Right lung (tissue), 5 donors: Measurements from ENCODE around the gene ALOX12. TPM values are rescaled to one million over a fixed set of nuclear protein-coding genes. Genes with fewer than 3 reads are reported as not detected.
"Not testable (repeated sequence)": the region's sequence is repeated elsewhere in the genome, so short reads cannot be mapped to it uniquely, and the experiment has no call there.

Source experiments
- DNase-seq, 2 donors: peaks; one replicate each; pipeline ENCODE4 v3.0.0-alpha.2; 2013
- polyA plus RNA-seq, 5 donors: library from polyadenylated mRNA; unstranded; fragments of 120-200 nt; gene quantifications; one replicate each; pipeline versions ENCODE4 v1.2.1 to v1.2.3, GENCODE V29; 2013; ENCODE audit warnings: inconsistent platforms in 1 of 5, low replicate concordance in 1 of 5; ENCODE audit not compliant: insufficient read length in 5 of 5, insufficient read depth in 1 of 5

Gene ALOX12
- polyA plus RNA-seq, 5 donors, result 2.4 to 4.3 (median 3.9) TPM

DNA sequence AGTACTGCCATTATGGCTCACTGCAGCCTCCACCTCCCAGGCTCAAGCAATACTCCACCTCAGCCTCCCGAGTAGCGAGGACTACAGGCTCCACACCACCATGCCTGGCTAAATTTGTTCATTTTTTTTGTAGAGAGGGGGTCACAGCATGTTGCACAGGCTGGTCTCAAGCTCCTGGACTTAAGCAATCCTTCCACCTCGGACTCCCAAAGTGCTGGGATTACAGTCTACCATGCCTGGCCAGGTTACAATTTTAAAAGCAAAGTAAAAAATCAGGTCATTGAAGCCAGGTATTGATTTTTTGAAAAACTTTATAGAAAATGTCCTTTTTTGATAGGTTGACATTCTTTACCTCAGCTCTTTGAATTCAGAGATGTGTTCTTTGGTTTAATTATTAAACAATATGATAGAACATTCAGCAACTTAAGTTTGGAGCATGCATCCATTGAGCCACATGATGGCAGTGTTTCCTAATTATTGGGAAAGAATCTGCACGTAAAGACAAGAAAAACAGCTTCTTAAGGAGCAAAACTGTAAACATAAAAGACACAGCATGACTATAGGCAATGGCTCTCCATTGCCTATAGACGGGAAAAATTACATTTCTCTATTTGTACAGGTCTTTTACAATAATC is 49.8 kb downstream of the ALOX12 start:
- DNase-seq, result peak in 1 of 2 donors; percentile 72

DNA sequence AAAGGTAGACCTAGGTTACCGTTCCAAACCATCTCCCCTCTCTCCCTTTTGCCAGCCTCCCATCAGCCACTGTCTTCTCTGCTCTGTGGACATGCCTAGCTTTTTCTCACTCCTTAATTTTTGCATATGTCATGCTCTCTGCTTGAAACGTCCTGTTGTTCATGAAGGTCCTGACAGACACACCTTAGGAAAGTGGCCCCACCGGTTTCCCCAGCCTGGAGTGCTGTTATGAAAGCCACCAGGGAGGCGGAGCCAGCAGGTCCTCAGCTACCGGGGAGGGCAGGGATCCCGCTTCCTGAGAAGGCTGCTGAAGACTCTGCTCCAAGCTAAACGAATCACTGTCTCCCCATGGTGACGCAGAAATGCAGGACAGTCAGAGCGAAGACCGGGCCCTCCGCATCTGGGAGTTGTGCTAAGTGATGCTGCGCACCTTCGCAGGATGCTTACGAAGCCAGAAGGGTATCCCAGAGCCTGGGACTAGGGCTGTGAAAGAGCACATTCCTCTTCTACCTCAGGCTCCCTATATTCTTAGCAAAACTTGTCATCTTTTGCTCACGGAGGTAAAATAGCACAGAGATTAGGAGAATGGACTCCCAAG is 50.4 kb downstream of the ALOX12 start:
- DNase-seq, result no peak

DNA sequence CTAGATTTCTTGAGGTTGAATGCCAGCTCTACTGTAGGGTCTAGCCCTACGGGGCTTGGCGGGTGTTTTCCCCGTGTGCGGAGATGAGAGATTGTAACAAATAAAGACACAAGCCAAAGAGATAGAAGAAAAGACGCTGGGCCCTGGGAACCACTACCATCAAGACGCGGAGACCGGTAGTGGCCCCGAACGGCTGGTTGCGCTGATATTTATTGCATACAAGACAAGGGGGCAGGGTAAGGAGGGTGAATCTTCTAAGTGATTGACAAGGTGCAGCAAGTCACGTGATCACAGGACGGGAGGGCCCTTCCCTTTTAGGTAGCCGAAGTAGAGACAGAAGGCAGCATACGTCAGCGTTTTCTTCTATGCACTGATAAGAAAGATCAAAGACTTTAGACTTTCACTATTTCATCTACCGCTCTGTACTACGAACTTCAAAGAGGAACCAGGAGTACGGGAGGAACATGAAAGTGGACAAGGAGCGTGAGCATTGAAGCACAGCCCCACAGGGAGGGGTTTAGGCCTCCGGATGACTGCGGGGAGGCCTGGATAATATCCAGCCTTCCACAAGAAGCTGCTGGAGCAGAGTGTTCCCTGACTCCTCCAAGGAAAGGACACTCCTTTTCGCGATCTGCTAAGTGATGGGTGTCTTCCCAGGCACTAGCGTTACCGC is 51.0 kb downstream of the ALOX12 start:
- not testable (repeated sequence) for DNase-seq

DNA sequence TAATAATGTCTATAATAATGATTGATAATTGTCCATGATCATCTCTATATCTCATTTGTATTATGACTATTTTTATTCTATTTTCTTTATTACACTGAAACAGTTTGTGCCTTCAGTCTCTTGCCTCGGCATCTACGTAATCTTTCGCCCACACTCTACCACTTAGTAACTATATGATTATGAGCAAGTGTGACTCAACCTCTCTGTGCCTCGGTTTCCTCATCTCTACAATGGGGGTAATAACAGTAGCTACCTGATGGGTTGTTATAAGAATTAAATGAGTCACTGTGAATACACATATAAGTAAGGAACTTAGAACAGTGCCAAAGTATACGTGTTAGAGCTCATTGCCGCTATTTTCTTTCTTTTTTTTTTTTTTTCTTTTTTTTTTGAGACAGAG is 51.7 kb downstream of the ALOX12 start:
- no peak for DNase-seq

DNA sequence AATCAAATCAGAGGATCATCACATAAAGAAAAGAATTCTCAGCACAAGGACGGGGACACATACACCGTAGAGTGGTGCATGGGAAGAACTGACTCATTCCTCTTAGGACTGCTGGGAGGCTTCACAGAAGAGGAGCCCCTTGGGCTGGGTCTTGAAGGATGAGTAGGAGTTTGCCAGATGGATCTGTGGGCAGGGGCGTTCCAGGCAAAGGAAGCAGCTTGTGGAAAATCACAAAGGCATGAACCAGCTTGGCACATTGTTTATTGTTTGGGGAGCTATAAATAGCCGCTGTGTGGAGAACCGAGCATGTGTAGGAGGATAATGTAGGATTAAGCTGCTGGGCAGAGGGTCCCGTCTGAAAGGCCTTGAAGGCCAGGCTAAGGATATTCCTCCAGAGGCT is 53.1 kb downstream of the ALOX12 start:
- no peak for DNase-seq

DNA sequence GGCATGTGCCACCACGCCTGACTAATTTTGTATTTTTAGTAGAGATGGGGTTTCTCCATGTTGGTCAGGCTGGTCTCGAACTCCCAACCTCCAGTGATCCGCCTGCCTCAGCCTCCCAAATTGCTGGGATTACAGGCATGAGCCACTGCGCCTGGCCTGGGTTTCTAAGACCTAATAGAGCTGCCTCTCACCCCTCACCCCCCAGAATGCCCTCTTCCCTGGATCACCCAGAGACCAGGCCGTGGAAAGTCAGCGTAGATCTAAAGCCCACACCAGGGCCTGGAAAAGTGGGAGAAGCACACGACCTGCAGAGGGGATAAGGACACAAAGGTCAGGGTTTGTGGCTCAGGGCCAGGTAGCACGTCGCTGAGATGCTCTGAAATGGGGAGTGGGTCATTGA is 54.7 kb downstream of the ALOX12 start:
- not testable (repeated sequence) for DNase-seq

DNA sequence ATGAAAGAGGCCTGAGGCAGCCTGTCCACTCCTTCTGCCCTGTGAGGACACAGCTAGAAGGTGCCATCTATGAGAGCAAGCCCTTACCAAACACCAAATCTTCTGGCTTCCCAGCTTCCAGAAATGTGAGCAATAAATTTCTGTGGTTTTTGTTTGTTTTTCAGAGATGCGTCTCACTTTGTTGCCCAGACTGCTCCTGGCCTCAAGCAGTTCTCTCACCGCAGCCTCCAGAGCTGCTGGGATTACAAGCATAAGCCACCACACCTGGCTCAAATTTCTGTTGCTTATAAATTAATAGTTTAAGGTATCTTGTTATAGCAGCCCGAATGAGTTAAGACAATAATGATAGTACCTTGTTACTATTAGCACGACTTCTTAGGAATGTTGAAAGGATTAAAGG is 60.5 kb downstream of the ALOX12 start:
- DNase-seq, result no peak

DNA sequence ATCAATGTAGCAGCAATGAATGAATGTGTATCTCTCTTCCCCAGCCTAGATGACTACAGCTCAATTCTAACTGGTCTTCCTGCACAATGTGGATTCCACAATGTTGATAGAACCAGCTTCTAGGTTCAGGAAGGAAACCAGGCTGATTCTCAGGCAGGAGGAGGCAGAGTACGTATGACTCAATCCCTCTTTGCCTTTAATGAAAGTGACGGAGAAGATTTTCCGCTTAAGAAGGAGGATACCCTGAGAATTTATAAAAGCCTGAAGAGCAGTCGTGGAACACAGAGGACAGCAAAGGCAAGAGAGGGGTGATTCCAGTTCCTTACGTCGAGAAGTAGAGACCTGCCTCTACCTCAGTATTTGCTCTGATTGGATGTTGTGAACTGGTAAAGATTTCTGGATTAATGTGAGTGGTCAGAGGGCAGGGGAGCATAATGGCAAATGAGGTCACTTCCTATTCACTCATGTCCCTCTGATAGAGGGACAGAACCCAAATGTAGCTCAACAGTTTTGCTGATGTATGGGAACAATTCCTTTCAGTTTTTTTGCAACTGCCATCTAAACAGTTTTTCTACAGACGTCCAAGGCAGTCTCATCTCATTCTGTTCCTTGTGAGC is 63.1 kb downstream of the ALOX12 start:
- no peak for DNase-seq

Other genes starting within 250 kb of the ALOX12 start
- gene XAF1, start 240.0 kb upstream of the ALOX12 start, polyA plus RNA-seq, result 10 to 100 TPM; 14.1 to 32.5 (median 25.0) TPM
- under 1 TPM; 0.29 to 0.87 (median 0.46) TPM for gene FBXO39, start 219.8 kb upstream of the ALOX12 start, polyA plus RNA-seq
- gene TEKT1, start 164.3 kb upstream of the ALOX12 start, polyA plus RNA-seq, result 10 to 100 TPM in 2 of 5 donors, 1 to 10 TPM in 3; 2.7 to 11.3 (median 9.4) TPM
- 100 to 1,000 TPM; 111 to 157 (median 139) TPM for gene RNASEK, start 16.6 kb downstream of the ALOX12 start, polyA plus RNA-seq
- gene BCL6B, start 27.0 kb downstream of the ALOX12 start, polyA plus RNA-seq, result 10 to 100 TPM; 29.2 to 43.3 (median 37.3) TPM
- 1 to 10 TPM; 3.4 to 5.2 (median 4.2) TPM for gene SLC16A13, start 40.0 kb downstream of the ALOX12 start, polyA plus RNA-seq
- gene SLC16A11, start 48.0 kb downstream of the ALOX12 start, polyA plus RNA-seq, result 1 to 10 TPM in 3 of 5 donors, under 1 TPM in 2; 0.42 to 1.6 (median 1.2) TPM
- gene CLEC10A, start 84.2 kb downstream of the ALOX12 start, polyA plus RNA-seq, result 1 to 10 TPM; 2.1 to 4.8 (median 3.5) TPM
- gene ASGR2, start 118.8 kb downstream of the ALOX12 start, polyA plus RNA-seq, result 1 to 10 TPM in 1 of 5 donors, under 1 TPM in 4; 0.31 to 2.1 (median 0.72) TPM
- 10 to 100 TPM in 3 of 5 donors, 1 to 10 TPM in 2; 7.2 to 11.9 (median 10.4) TPM for gene ASGR1, start 183.3 kb downstream of the ALOX12 start, polyA plus RNA-seq
- gene DLG4, start 223.8 kb downstream of the ALOX12 start, polyA plus RNA-seq, result 10 to 100 TPM; 33.6 to 62.3 (median 45.4) TPM
- gene ACADVL, start 223.9 kb downstream of the ALOX12 start, polyA plus RNA-seq, result 100 to 1,000 TPM; 289 to 380 (median 360) TPM
- gene DVL2, start 238.5 kb downstream of the ALOX12 start, polyA plus RNA-seq, result 10 to 100 TPM; 42.5 to 62.9 (median 56.0) TPM
- 10 to 100 TPM; 32.7 to 58.8 (median 46.7) TPM for gene PHF23, start 243.4 kb downstream of the ALOX12 start, polyA plus RNA-seq
- 100 to 1,000 TPM; 375 to 529 (median 415) TPM for gene GABARAP, start 246.4 kb downstream of the ALOX12 start, polyA plus RNA-seq